Right ventricle myocardium inferior (tissue), 1 donor: ENCODE measurements around the gene CAPN13. TPM values are rescaled to one million over a fixed set of nuclear protein-coding genes. Genes with fewer than 3 reads are reported as not detected.
"Not testable (repeated sequence)": the region's sequence is repeated elsewhere in the genome, so short reads cannot be mapped to it uniquely, and the experiment has no call there.

ENCODE experiments used
- ATAC-seq: fragments of 200-7000 bp; cut with Tn5 transposase; one replicate; pipeline ENCODE4 v1.9.1; 2020; ENCODE audit warnings: mild to moderate bottlenecking, moderate library complexity
- DNase-seq: peaks from one replicate; pipeline ENCODE4 v3.0.0; 2021; ENCODE audit errors: missing footprints
- intact Hi-C: fragments of 100-400 bp; cut with DNase I; formaldehyde crosslinking; loops from one replicate; pipeline ENCODE4 v1.11.0; 2022
- total RNA-seq: library from RNA; stranded (reverse); fragmentation: NEBNext Ultra II Directional; extraction: Animal tissue kit (Norgen Biotek cat#: 25700); gene quantifications from one replicate; pipeline ENCODE4 v1.2.1, GENCODE V29; 2021
- donor health status: DM: no; HTN: yes; CAD: no; lungs with severe emphysema.

CAPN13 gene
- total RNA-seq, 1 donor from 2014 or later, result not detected

GRCh38 chr2:30710461-30710860 is 96.8 kb downstream of the CAPN13 start:
- intact Hi-C loops, result loop anchor here (5.0 to 10.0 kb wide), 3 partner anchors 524 to 1124 kb away; partner anchors contain the start of gene EHD3
- DNase-seq (no peak), ATAC-seq (no peak)

- no peak for DNase-seq
- intact Hi-C loops, result loop anchor here (5.0 to 10.0 kb wide), 3 partner anchors 525 to 1125 kb away; partner anchors contain the start of gene EHD3
- ATAC-seq, result no peak
These were observed 97.2 kb downstream of the CAPN13 start for GRCh38 chr2:30710016-30710415.

GRCh38 chr2:30709516-30709915 is 97.7 kb downstream of the CAPN13 start:
- intact Hi-C loops, result loop anchor here (5.0 kb wide), 3 partner anchors 262 to 362 kb away; partner anchors contain the start of gene LCLAT1
- no peak for DNase-seq
- no peak for ATAC-seq

- no peak for DNase-seq
- peak; percentile 14 for ATAC-seq
- intact Hi-C loops, result loop anchor here (5.0 kb wide), 3 partner anchors 261 to 361 kb away; partner anchors contain the start of gene LCLAT1
These were observed 98.6 kb downstream of the CAPN13 start for GRCh38 chr2:30708491-30709290.

- intact Hi-C loops, result loop anchor here (1.0 to 5.0 kb wide), 5 partner anchors 260 to 543 kb away; partner anchors contain the start of gene LCLAT1
These were observed 99.8 kb downstream of the CAPN13 start for GRCh38 chr2:30707304-30707903.

GRCh38 chr2:30706534-30707303 is 100.5 kb downstream of the CAPN13 start:
- intact Hi-C loops, result loop anchor here (1.0 to 5.0 kb wide), 5 partner anchors 259 to 542 kb away; partner anchors contain the start of gene LCLAT1
- ATAC-seq (peak; percentile 73), DNase-seq (peak; percentile 82)

More at GRCh38 chr2:30707304-30707903, 99.8 kb downstream of the CAPN13 start:
- no peak for ATAC-seq
- no peak for DNase-seq

GRCh38 chr2:30705711-30706533 is 101.3 kb downstream of the CAPN13 start:
- intact Hi-C loops, result loop anchor here (2.0 to 5.0 kb wide), 4 partner anchors 259 to 541 kb away; partner anchors contain the start of gene LCLAT1
- DNase-seq, result no peak
- ATAC-seq, result no peak

- no peak for ATAC-seq
- intact Hi-C loops, result loop anchor here (5.0 kb wide), 3 partner anchors 258 to 358 kb away; partner anchors contain the start of gene LCLAT1
- no peak for DNase-seq
These were observed 102.2 kb downstream of the CAPN13 start for GRCh38 chr2:30705056-30705455.

GRCh38 chr2:30704309-30705020 is 102.8 kb downstream of the CAPN13 start:
- no peak for DNase-seq
- intact Hi-C loops, result loop anchor here (5.0 kb wide), 3 partner anchors 257 to 357 kb away; partner anchors contain the start of gene LCLAT1
- ATAC-seq, result no peak

- DNase-seq (no peak), ATAC-seq (no peak)
- intact Hi-C loops, result no loop called here
These were observed 104.6 kb downstream of the CAPN13 start for GRCh38 chr2:30702694-30703093.

GRCh38 chr2:30701782-30702181 is 105.5 kb downstream of the CAPN13 start:
- ATAC-seq, result no peak
- DNase-seq, result no peak
- intact Hi-C loops, result no loop called here

- ATAC-seq, intact Hi-C loops, DNase-seq: not testable (repeated sequence)
These were observed 109.8 kb downstream of the CAPN13 start for GRCh38 chr2:30697242-30698103.

GRCh38 chr2:30695749-30696148 is 111.5 kb downstream of the CAPN13 start:
- intact Hi-C loops, result no loop called here
- ATAC-seq, result no peak
- no peak for DNase-seq

GRCh38 chr2:30694286-30695055 is 112.8 kb downstream of the CAPN13 start:
- intact Hi-C loops, result loop anchor here (5.0 kb wide), 3 partner anchors 282 to 482 kb away; no protein-coding TSS in a partner anchor
- no peak for DNase-seq
- ATAC-seq, result peak; percentile 14

GRCh38 chr2:30693821-30694281 is 113.4 kb downstream of the CAPN13 start:
- intact Hi-C loops, result loop anchor here (5.0 kb wide), 3 partner anchors 282 to 482 kb away; no protein-coding TSS in a partner anchor
- ATAC-seq (no peak), DNase-seq (no peak)
